ENCODE measurements around the gene VIPR1.

DNA sequence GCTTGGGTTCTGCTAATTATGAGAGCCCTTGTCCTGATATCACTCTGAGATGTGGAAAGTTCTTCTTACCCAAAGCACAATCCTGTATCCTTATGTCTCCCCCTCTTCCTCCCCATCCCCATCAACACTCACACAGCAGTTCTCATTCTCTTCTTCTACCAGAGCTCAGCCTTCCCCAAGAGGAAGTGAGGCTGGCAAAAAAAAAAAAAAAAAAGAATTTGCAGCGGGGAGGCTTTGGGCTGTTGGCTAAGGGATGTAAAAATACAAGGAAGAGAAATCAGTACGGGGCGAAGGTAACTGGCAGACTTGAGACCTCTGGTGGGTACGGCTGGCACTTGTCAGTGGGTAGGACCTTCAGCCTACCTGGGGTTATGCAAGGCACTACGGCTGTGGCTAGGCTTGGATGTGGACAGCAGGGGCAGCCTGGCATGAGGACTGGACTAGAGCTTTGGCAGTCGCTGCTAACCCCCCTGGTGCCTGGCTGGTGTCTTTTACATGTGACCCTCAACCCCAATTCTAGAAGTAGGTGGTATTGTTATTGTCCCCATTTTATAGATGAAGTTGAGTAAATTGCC is 5.4 kb downstream of the VIPR1 start:
- TF ChIP-seq POLR2AphosphoS5 (IDR thresholded peaks at IDR 0.05; ENCODE audit: low read depth, low read length) (no peak), POLR2A (IDR thresholded peaks at IDR 0.05; ENCODE audit: low read depth, low read length) (no peak), TAF1 (IDR thresholded peaks at IDR 0.05; ENCODE audit: borderline replicate concordance, low read depth, low read length) (no peak)
